HEK293 (cell line): ENCODE measurements around the gene CRAT.
"Not testable (repeated sequence)": the region's sequence is repeated elsewhere in the genome, so short reads cannot be mapped to it uniquely, and the experiment has no call there.

Source experiments
- CTCF ChIA-PET: fragments of 350-600 bp; formaldehyde crosslinking; extraction: SDS; loops from one replicate; lab custom pipeline; 2021; ENCODE audit warnings: antibody characterized with exemption; lab: Yijun Ruan, JAX
- POLR2A ChIA-PET: fragments of 300-600 bp; formaldehyde crosslinking; extraction: SDS; loops from one replicate; lab custom pipeline; 2020; ENCODE audit warnings: antibody characterized with exemption, inconsistent platforms; lab: Yijun Ruan, JAX
- H3K27ac ChIP-seq: fragments of 200-500 bp; sonication (Bioruptor generic); 2 replicates; pipeline ENCODE4 v1.5.1; 2014; ENCODE audit warnings: low read depth, low read length, control low read depth, inconsistent platforms; ENCODE audit errors: extremely low read depth
- H3K36me3 ChIP-seq, 2 experiments: fragments of 200-500 bp in 1 of 2; sonication (Bioruptor generic) in 1 of 2; 1 replicate in 1 of 2; 2 replicates in 1 of 2; pipeline ENCODE4 v1.5.1; 2014 to 2017; ENCODE audit warnings: inconsistent platforms in 2 of 2, low read length in 2 of 2; ENCODE audit not compliant: control insufficient read depth in 2 of 2, insufficient read depth in 1 of 2
- H3K4me1 ChIP-seq: fragments of 200-500 bp; sonication (Bioruptor generic); 2 replicates; pipeline ENCODE4 v1.5.1; 2014; ENCODE audit warnings: mild to moderate bottlenecking, low read length, inconsistent platforms; ENCODE audit not compliant: control insufficient read depth, insufficient read depth
- H3K4me3 ChIP-seq: 2 replicates; pipeline ENCODE4 v1.5.1; 2011; ENCODE audit warnings: low read depth, mild to moderate bottlenecking, control low read depth, low read length, moderate library complexity
- H3K9me3 ChIP-seq: fragments of 200-500 bp; sonication (Bioruptor generic); 2 replicates; pipeline ENCODE4 v1.5.1; 2014; ENCODE audit warnings: low read depth, low read length, inconsistent platforms; ENCODE audit not compliant: control insufficient read depth, insufficient read depth
- EGR2 ChIP-seq: fragments of 450-650 bp; formaldehyde crosslinking; IDR thresholded peaks from 2 replicates; pipeline ENCODE4 v1.5.1; 2016; ENCODE audit warnings: low read depth, missing biosample characterization, missing genetic modification characterization
- GLIS1 ChIP-seq: fragments of 450-650 bp; formaldehyde crosslinking; IDR thresholded peaks from 2 replicates; pipeline ENCODE4 v1.5.1; 2016; ENCODE audit warnings: missing biosample characterization, missing genetic modification characterization
- KLF10 ChIP-seq: fragments of 450-650 bp; IDR thresholded peaks from 2 replicates; pipeline ENCODE4 v1.5.1; 2018; ENCODE audit warnings: missing biosample characterization, mild to moderate bottlenecking, missing genetic modification characterization
- SCRT2 ChIP-seq: fragments of 450-650 bp; formaldehyde crosslinking; IDR thresholded peaks from 2 replicates; pipeline ENCODE4 v1.5.1; 2016; ENCODE audit warnings: missing biosample characterization, missing genetic modification characterization
- ZFHX2 ChIP-seq: fragments of 450-650 bp; formaldehyde crosslinking; conservative IDR thresholded peaks from 2 replicates; pipeline ENCODE4 v1.5.1; 2016; ENCODE audit warnings: missing biosample characterization, missing genetic modification characterization
- ZIC2 ChIP-seq: fragments of 450-650 bp; formaldehyde crosslinking; IDR thresholded peaks from 2 replicates; pipeline ENCODE4 v1.5.1; 2016; ENCODE audit warnings: missing biosample characterization, missing genetic modification characterization
- ZNF121 ChIP-seq: fragments of 450-650 bp; formaldehyde crosslinking; IDR thresholded peaks from 2 replicates; pipeline ENCODE4 v1.5.1; 2016; ENCODE audit warnings: missing biosample characterization, missing genetic modification characterization
- ZNF138 ChIP-seq: fragments of 450-650 bp; formaldehyde crosslinking; IDR thresholded peaks from 2 replicates; pipeline ENCODE4 v1.5.1; 2016; ENCODE audit warnings: missing biosample characterization, missing genetic modification characterization, borderline replicate concordance
- ZNF16 ChIP-seq: fragments of 450-650 bp; formaldehyde crosslinking; IDR thresholded peaks from 2 replicates; pipeline ENCODE4 v1.5.1; 2016; ENCODE audit warnings: low read depth, missing biosample characterization, missing genetic modification characterization
- ZNF223 ChIP-seq: fragments of 450-650 bp; formaldehyde crosslinking; IDR thresholded peaks from 2 replicates; pipeline ENCODE4 v1.5.1; 2016; ENCODE audit warnings: missing biosample characterization, missing genetic modification characterization
- ZNF341 ChIP-seq: fragments of 450-650 bp; formaldehyde crosslinking; IDR thresholded peaks from 2 replicates; pipeline ENCODE4; 2016; ENCODE audit warnings: low read depth, missing biosample characterization, missing genetic modification characterization
- ZNF521 ChIP-seq: fragments of 450-650 bp; formaldehyde crosslinking; IDR thresholded peaks from 2 replicates; pipeline ENCODE4 v1.5.1; 2017; ENCODE audit warnings: missing biosample characterization, mild to moderate bottlenecking, missing genetic modification characterization
- ZNF677 ChIP-seq: fragments of 450-650 bp; IDR thresholded peaks from 2 replicates; pipeline ENCODE4 v1.5.0; 2018; ENCODE audit warnings: missing biosample characterization, mild to moderate bottlenecking, missing genetic modification characterization, moderate library complexity
- ZNF777 ChIP-seq: fragments of 450-650 bp; formaldehyde crosslinking; IDR thresholded peaks from 2 replicates; pipeline ENCODE4 v1.5.1; 2017; ENCODE audit warnings: missing biosample characterization, missing genetic modification characterization, borderline replicate concordance
- ZNF843 ChIP-seq: fragments of 450-650 bp; formaldehyde crosslinking; IDR thresholded peaks from 2 replicates; pipeline ENCODE4 v1.5.1; 2016; ENCODE audit warnings: missing biosample characterization, missing genetic modification characterization
- TF ChIP-seq, protein P1 (sequence below): fragments of 450-650 bp; formaldehyde crosslinking; IDR thresholded peaks from 2 replicates; pipeline ENCODE4 v1.5.1; 2016; ENCODE audit warnings: missing biosample characterization, missing genetic modification characterization

The CRAT gene

GRCh38 chr9:129121483-129121882, 10.9 kb upstream of the CRAT start:
- TF ChIP-seq ZNF677 (tag by site-specific recombination) (no peak), ZNF777 (tag by site-specific recombination) (no peak), ZNF843 (tag by site-specific recombination) (no peak), ZNF16 (tag by site-specific recombination) (no peak), ZNF121 (no peak), ZNF138 (no peak), ZNF223 (tag by site-specific recombination) (no peak)
- TF ChIP-seq, protein P1, sequence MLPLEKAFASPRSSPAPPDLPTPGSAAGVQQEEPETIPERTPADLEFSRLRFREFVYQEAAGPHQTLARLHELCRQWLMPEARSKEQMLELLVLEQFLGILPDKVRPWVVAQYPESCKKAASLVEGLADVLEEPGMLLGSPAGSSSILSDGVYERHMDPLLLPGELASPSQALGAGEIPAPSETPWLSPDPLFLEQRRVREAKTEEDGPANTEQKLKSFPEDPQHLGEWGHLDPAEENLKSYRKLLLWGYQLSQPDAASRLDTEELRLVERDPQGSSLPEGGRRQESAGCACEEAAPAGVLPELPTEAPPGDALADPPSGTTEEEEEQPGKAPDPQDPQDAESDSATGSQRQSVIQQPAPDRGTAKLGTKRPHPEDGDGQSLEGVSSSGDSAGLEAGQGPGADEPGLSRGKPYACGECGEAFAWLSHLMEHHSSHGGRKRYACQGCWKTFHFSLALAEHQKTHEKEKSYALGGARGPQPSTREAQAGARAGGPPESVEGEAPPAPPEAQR, result no peak
- no peak overlapping the region for H3K4me3 ChIP-seq
- H3K4me1 ChIP-seq, result no peaks in the 10 kb centered on the region
- ChIA-PET CTCF (interaction anchor here (1.4 to 3.8 kb wide), 3 partner anchors 10 to 21 kb away, joined by 3 to 29 read pairs (median 5); no protein-coding TSS in a partner anchor), POLR2A (no interaction called here)
- H3K27ac ChIP-seq, result no peak overlapping the region
- peaks cover 4 to 47% of the 10 kb centered on the region in 2 experiments; a peak in 2 of 3 replicates for H3K36me3 ChIP-seq
- no peaks in the 10 kb centered on the region for H3K9me3 ChIP-seq

GRCh38 chr9:129118799-129119198, 8.2 kb upstream of the CRAT start:
- CTCF ChIA-PET, result interaction anchor here (2.7 kb wide), 1 partner anchor 13 kb away, joined by 13 read pairs; no protein-coding TSS in a partner anchor
- TF ChIP-seq GLIS1 (tag by site-specific recombination) (peak; percentile 57), SCRT2 (0 out of 2 replicates have a peak, but pooled peaks have one; percentile 12), ZNF521 (tag by site-specific recombination) (no peak), ZIC2 (tag by site-specific recombination) (0 out of 2 replicates have a peak, but pooled peaks have one; percentile 17)
- POLR2A ChIA-PET, result interaction anchor here (0.6 kb wide), 1 partner anchor 21 kb away, joined by 4 read pairs; no protein-coding TSS in a partner anchor

DNA sequence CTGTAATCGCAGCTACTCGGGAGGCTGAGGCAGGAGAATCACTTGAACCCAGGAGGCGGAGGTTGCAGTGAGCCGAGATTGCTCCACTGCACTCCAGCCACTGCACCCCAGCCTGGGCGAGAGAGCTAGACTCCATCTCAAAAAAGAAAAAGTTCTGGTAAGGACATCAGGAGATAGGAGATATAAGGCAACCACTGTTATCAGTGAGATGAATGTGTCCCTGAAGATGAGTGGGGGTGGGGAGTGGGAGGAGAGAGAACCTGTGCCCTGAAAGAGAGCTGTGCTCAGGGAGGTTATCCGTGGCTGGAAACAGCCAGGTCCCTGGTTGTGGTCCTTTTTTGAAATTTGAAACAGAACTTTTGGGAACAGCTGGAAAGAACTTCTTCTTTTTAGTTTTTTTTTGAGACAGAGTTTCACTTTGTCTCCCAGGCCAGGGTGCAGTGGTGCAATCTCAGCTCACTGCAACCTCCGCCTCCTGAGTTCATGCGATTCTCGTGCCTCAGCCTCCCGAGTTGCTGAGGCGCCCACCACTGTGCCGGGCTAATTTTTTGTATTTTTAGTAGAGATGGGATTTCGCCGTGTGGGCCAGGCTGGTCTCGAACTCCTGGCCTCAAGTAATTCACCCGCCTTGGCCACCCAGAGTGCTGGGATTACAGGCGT, 3.2 kb upstream of the CRAT start:
- ChIA-PET CTCF (interaction anchor here (0.6 to 2.6 kb wide), 7 partner anchors 13 to 89 kb away, joined by 3 to 24 read pairs (median 5); partner anchors contain the start of gene SH3GLB2), POLR2A (interaction anchor here (0.6 kb wide), 1 partner anchor 61 kb away, joined by 5 read pairs; no protein-coding TSS in a partner anchor)
- no peak overlapping the region for H3K4me3 ChIP-seq
- H3K4me1 ChIP-seq, result peaks cover 4% of the 10 kb centered on the region; the same call in 1 of the 2 replicates
- H3K27ac ChIP-seq, result no peak overlapping the region
- H3K9me3 ChIP-seq, result no peaks in the 10 kb centered on the region
- H3K36me3 ChIP-seq, result no peaks in the 10 kb centered on the region; a peak in 1 of 3 replicates
- TF ChIP-seq ZFHX2 (tag by site-specific recombination) (peak; percentile 78), KLF10 (tag by site-specific recombination) (no peak), EGR2 (tag by site-specific recombination) (peak; percentile 85), ZNF341 (tag by site-specific recombination) (peak; percentile 40; the same call in 1 of the 2 replicates)

More at GRCh38 chr9:129118799-129119198, 8.2 kb upstream of the CRAT start:
- Histone ChIP-seq H3K4me1 (peaks cover under 1% of the 10 kb centered on the region; the same call in 1 of the 2 replicates), H3K9me3 (no peaks in the 10 kb centered on the region), H3K4me3 (no peak overlapping the region), H3K36me3 (peaks cover 4 to 29% of the 10 kb centered on the region in 2 experiments; a peak in 2 of 3 replicates), H3K27ac (no peak overlapping the region)

GRCh38 chr9:129112526-129112925, 1.9 kb upstream of the CRAT start:
- H3K9me3 ChIP-seq, H3K4me1 ChIP-seq, H3K27ac ChIP-seq, H3K36me3 ChIP-seq: not testable (repeated sequence)
- CTCF ChIA-PET, result interaction anchor here (0.6 to 2.2 kb wide), 7 partner anchors 13 to 527 kb away, joined by 3 to 12 read pairs (median 3); no protein-coding TSS in a partner anchor
- POLR2A ChIA-PET, result interaction anchor here (1.1 to 3.7 kb wide), 7 partner anchors 9 to 508 kb away, joined by 3 to 23 read pairs (median 3); partner anchors contain the start of genes C9orf50 and DOLPP1
- peak overlapping the region; percentile 97 for H3K4me3 ChIP-seq
